Measurements from ENCODE around the gene ADGRG7. TPM values are rescaled to one million over a fixed set of nuclear protein-coding genes. Genes with fewer than 3 reads are reported as not detected.
"Not testable (repeated sequence)": the region's sequence is repeated elsewhere in the genome, so short reads cannot be mapped to it uniquely, and the experiment has no call there.

The ADGRG7 gene
- polyA plus RNA-seq, 2 of the 4 experiments (the other 2 are of a cell fraction), result 0.09 TPM; not detected in 1

DNA sequence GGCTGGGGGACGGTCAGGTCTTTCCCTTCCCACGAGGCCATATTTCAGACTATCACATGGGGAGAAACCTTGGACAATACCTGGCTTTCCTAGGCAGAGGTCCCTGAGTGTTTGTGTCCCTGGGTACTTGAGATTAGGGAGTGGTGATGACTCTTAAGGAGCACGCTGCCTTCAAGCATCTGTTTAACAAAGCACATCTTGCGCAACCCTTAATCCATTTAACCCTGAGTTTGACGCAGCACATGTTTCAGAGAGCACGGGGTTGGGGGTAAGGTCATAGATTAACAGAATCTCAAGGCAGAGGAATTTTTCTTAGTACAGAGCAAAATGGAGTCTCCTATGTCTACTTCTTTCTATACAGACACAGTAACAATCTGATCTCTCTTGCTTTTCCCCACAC, 57.3 kb downstream of the ADGRG7 start:
- H3K27ac ChIP-seq, POLR2A ChIA-PET, H3K4me3 ChIP-seq, FAIRE-seq, H3K9me3 ChIP-seq, H3K4me2 ChIP-seq, ATAC-seq, H3K4me1 ChIP-seq, CTCF ChIA-PET: not testable (repeated sequence)
- WGBS (ENCODE audit: missing lambda C conversion rate), result 7% methylated on average over 5 of the region's 6 CpGs
- TF ChIP-seq CEBPB (IDR thresholded peaks at IDR 0.05), result peak in 1 of 2 experiments; percentile 50; a peak in 2 of 4 replicates
- peak in 1 of 2 experiments; percentile 15 for DNase-seq (ENCODE audit: low read depth in 1 of 2, low spot score in 1 of 2)

DNA sequence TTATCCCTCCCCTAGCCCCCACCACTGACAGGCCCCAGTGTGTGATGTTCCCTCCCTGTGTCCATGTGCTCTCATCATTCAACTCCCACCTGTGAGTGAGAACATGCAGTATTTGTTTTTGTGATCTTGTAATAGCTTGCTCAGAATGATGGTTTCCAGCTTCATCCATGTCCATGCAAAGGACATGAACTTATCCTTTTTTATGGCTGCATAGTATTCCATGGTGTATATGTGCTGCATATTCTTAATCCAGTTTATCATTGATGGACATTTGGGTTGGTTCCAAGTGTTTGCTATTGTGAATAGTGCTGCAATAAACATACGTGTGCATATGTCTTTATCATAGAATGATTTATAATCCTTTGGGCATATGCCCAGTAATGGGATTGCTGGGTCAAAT, 57.9 kb downstream of the ADGRG7 start:
- ATAC-seq; CTCF ChIA-PET; H3K4me2 ChIP-seq; FAIRE-seq; H3K4me3 ChIP-seq; H3K4me1 ChIP-seq; DNase-seq (ENCODE audit: low read depth in 1 of 2, low spot score in 1 of 2); POLR2A ChIA-PET; H3K9me3 ChIP-seq; H3K27ac ChIP-seq: not testable (repeated sequence)
- WGBS (ENCODE audit: missing lambda C conversion rate), result 50% methylated on average over 1 of the region's 1 CpG

DNA sequence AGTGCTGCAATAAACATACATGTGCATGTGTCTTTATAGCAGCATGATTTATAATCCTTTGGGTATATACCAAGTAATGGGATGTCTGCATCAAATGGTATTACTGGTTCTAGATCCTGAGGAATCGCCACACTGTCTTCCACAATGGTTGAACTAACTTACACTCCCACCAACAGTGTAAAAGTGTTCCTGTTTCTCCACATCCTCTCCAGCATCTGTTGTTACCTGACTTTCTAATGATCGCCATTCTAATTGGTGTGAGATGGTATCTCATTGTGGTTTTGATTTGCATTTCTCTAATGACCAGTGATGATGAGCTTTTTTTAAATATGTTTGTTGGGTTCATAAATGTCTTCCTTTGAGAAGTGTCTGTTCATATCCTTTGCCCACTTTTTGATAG, 61.6 kb downstream of the ADGRG7 start:
- FAIRE-seq; DNase-seq (ENCODE audit: low read depth in 1 of 2, low spot score in 1 of 2); H3K27ac ChIP-seq; H3K4me1 ChIP-seq; POLR2A ChIA-PET; H3K4me3 ChIP-seq; ATAC-seq; H3K4me2 ChIP-seq; H3K9me3 ChIP-seq; CTCF ChIA-PET: not testable (repeated sequence)
- 62% methylated on average over 2 of the region's 2 CpGs for WGBS (ENCODE audit: missing lambda C conversion rate)

DNA sequence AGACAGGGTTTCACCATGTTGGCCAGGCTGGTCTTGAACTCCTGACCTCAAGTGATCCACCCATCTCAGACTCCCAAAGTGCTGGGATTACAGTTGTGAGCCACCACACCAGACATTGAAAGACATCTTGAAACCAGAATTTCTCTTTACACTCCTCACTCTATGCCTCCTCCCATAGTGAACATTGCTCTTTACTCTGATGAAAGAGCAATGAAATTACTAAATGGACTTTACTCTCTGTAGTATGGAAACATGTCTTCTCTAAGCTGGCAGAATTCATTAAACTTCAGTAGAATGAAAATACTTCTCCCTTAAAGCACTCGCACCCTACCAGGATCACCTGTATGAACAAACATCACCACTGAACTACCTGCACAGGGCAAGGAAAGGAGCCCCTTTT, 72.1 kb downstream of the ADGRG7 start:
- POLR2A ChIA-PET, result no interaction called here

DNA sequence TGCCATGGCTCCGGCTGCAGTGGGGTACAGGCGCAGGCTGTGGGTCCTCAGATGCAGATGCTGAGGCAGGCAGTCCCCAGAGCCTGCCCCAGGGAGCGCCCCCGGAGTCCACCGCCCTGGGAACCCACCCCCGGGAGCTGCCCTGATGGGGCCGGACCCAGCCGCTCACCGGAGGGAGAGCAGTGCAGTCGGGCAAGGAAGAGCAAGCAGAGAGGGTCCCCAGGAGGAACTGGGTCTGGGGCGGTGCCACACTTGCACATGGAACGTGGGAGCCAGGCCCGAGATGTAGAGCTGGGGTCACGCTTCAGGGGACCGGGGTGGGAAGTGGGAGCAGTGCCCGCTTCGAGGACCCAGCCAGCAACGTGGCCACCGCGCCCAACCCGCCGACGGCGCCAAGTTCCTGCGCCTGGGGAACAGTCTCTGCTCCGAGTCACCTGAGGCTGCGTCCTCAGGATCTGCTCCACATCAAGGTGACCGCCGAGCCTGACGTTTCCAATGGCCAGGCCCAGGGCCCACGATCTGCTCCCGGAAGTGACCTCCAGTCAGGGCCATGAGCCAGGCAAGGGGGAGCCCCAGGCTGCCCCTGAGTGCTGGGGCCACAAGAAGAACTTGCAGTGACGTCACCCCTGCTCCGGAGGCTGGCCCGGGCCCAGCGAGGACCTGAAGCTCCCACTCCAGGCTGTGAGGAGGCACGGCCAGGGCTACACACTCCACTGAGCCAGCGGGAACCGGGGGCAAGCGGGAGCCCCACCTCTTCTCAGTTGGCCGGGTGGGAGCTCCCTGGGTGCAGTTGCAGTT, 72.9 kb downstream of the ADGRG7 start:
- Histone ChIP-seq H3K27ac (no peak overlapping the region), H3K4me2 (no peak overlapping the region), H3K4me3 (no peak overlapping the region), H3K9me3 (no peaks in the 10 kb centered on the region), H3K4me1 (no peaks in the 10 kb centered on the region)
- no peak for DNase-seq (ENCODE audit: low read depth in 1 of 2, low spot score in 1 of 2)
- 84% methylated on average over 24 of the region's 41 CpGs for WGBS (ENCODE audit: missing lambda C conversion rate)
- ATAC-seq, result peak in 1 of 2 experiments; percentile 30; a peak in 3 of 6 replicates
- ChIA-PET POLR2A (interaction anchor here (1.1 kb wide), 1 partner anchor 27 kb away, joined by 3 read pairs; the partner anchor contains the start of gene TFG), CTCF (interaction anchor here (1.4 to 2.0 kb wide), 2 partner anchors 10 to 13 kb away, joined by 5 to 7 read pairs; no protein-coding TSS in a partner anchor)
- FAIRE-seq, result no peak
- TF ChIP-seq ZC3H11A (IDR thresholded peaks at IDR 0.05), result no peak
- no peak for TF ChIP-seq HOXB5 (CRISPR knock-in tag; IDR thresholded peaks at IDR 0.05)
- TF ChIP-seq JUNB (IDR thresholded peaks at IDR 0.05), result no peak
- TF ChIP-seq HDAC2 (IDR thresholded peaks at IDR 0.05), result no peak
- TF ChIP-seq, protein P1, sequence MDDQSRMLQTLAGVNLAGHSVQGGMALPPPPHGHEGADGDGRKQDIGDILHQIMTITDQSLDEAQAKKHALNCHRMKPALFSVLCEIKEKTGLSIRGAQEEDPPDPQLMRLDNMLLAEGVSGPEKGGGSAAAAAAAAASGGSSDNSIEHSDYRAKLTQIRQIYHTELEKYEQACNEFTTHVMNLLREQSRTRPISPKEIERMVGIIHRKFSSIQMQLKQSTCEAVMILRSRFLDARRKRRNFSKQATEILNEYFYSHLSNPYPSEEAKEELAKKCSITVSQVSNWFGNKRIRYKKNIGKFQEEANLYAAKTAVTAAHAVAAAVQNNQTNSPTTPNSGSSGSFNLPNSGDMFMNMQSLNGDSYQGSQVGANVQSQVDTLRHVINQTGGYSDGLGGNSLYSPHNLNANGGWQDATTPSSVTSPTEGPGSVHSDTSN (IDR thresholded peaks at IDR 0.05), result no peak
- TF ChIP-seq ZSCAN20 (CRISPR knock-in tag; IDR thresholded peaks at IDR 0.05), result no peak
- TF ChIP-seq SMC3 (IDR thresholded peaks at IDR 0.05), result no peak
- TF ChIP-seq, protein P2, sequence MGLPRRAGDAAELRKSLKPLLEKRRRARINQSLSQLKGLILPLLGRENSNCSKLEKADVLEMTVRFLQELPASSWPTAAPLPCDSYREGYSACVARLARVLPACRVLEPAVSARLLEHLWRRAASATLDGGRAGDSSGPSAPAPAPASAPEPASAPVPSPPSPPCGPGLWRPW (IDR thresholded peaks at IDR 0.05), result no peak
- TF ChIP-seq, protein P3, sequence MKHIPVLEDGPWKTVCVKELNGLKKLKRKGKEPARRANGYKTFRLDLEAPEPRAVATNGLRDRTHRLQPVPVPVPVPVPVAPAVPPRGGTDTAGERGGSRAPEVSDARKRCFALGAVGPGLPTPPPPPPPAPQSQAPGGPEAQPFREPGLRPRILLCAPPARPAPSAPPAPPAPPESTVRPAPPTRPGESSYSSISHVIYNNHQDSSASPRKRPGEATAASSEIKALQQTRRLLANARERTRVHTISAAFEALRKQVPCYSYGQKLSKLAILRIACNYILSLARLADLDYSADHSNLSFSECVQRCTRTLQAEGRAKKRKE (CRISPR knock-in tag; IDR thresholded peaks at IDR 0.05; ENCODE audit: low read depth), result no peak
- TF ChIP-seq HEYL (CRISPR knock-in tag; IDR thresholded peaks at IDR 0.05), result no peak
- no peak for TF ChIP-seq NPAS2 (CRISPR knock-in tag; IDR thresholded peaks at IDR 0.05; ENCODE audit: borderline replicate concordance)
- TF ChIP-seq KDM1A (IDR thresholded peaks at IDR 0.05; ENCODE audit: low read depth), result no peak
- TF ChIP-seq, protein P4, sequence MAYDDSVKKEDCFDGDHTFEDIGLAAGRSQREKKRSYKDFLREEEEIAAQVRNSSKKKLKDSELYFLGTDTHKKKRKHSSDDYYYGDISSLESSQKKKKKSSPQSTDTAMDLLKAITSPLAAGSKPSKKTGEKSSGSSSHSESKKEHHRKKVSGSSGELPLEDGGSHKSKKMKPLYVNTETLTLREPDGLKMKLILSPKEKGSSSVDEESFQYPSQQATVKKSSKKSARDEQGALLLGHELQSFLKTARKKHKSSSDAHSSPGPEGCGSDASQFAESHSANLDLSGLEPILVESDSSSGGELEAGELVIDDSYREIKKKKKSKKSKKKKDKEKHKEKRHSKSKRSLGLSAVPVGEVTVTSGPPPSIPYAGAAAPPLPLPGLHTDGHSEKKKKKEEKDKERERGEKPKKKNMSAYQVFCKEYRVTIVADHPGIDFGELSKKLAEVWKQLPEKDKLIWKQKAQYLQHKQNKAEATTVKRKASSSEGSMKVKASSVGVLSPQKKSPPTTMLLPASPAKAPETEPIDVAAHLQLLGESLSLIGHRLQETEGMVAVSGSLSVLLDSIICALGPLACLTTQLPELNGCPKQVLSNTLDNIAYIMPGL (CRISPR knock-in tag; IDR thresholded peaks at IDR 0.05; ENCODE audit: borderline replicate concordance), result no peak
- no peak for TF ChIP-seq SREBF2 (IDR thresholded peaks at IDR 0.05)

More for the DNA sequence above, 72.1 kb downstream of the ADGRG7 start:
- no peaks in the 10 kb centered on the region for H3K9me3 ChIP-seq
- no peak overlapping the region for H3K4me2 ChIP-seq
- CTCF ChIA-PET, result interaction anchor here (2.0 kb wide), 1 partner anchor 11 kb away, joined by 7 read pairs; no protein-coding TSS in a partner anchor
- no peak overlapping the region for H3K27ac ChIP-seq
- H3K4me1 ChIP-seq, result no peaks in the 10 kb centered on the region
- no peak for ATAC-seq
- DNase-seq (ENCODE audit: low read depth in 1 of 2, low spot score in 1 of 2), result no peak
- 85% methylated on average over 1 of the region's 1 CpG for WGBS (ENCODE audit: missing lambda C conversion rate)
- no peak for FAIRE-seq
- TF ChIP-seq MAFK (IDR thresholded peaks at IDR 0.05; ENCODE audit: partially characterized antibody) (no peak), RFX5 (IDR thresholded peaks at IDR 0.05) (no peak), CHD2 (IDR thresholded peaks at IDR 0.05; ENCODE audit: low read length, partially characterized antibody) (no peak), NR3C1 (IDR thresholded peaks at IDR 0.05) (no peak), SMC3 (IDR thresholded peaks at IDR 0.05) (no peak), RCOR1 (IDR thresholded peaks at IDR 0.05; ENCODE audit: low read depth, low read length) (no peak), CBX2 (IDR thresholded peaks at IDR 0.05; ENCODE audit: borderline replicate concordance, low read depth) (no peak), MYC (IDR thresholded peaks at IDR 0.05; ENCODE audit: borderline replicate concordance, low read length) (no peak), ZNF302 (CRISPR knock-in tag; IDR thresholded peaks at IDR 0.05) (no peak)
- TF ChIP-seq, protein P5, sequence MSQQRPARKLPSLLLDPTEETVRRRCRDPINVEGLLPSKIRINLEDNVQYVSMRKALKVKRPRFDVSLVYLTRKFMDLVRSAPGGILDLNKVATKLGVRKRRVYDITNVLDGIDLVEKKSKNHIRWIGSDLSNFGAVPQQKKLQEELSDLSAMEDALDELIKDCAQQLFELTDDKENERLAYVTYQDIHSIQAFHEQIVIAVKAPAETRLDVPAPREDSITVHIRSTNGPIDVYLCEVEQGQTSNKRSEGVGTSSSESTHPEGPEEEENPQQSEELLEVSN (IDR thresholded peaks at IDR 0.05; ENCODE audit: borderline replicate concordance, low read depth), result no peak
- TF ChIP-seq, protein P3 (CRISPR knock-in tag; IDR thresholded peaks at IDR 0.05; ENCODE audit: low read depth), result no peak
- no peak overlapping the region for H3K4me3 ChIP-seq
